T-helper 17 cell (primary cell): ENCODE measurements around the gene LCN15. TPM values are rescaled to one million over a fixed set of nuclear protein-coding genes. Genes with fewer than 3 reads are reported as not detected.
"Not testable (repeated sequence)": the region's sequence is repeated elsewhere in the genome, so short reads cannot be mapped to it uniquely, and the experiment has no call there.

ENCODE experiments used
- ATAC-seq: fragments of 150-1000 bp; cut with Tn5 transposase; 2 replicates; pipeline ENCODE4 v1.10.0; 2021; ENCODE audit warnings: mild to moderate bottlenecking, moderate library complexity
- DNase-seq, 3 donors: peaks; one replicate each; pipeline versions ENCODE4 v3.0.0 to v3.0.0-alpha.2; 2020 to 2021
- H3K9me3 ChIP-seq: one replicate; pipeline ENCODE4 v1.7.0; 2013; ENCODE audit warnings: low read length, mild to moderate bottlenecking; ENCODE audit not compliant: control insufficient read depth, poor library complexity, severe bottlenecking
- H3K27ac Mint-ChIP-seq: one replicate; pipeline ENCODE4 v1.8.0; 2022; ENCODE audit warnings: mild to moderate bottlenecking, moderate library complexity, mixed read lengths
- H3K27me3 Mint-ChIP-seq: one replicate; pipeline ENCODE4 v1.8.0; 2022; ENCODE audit warnings: mixed read lengths
- H3K36me3 Mint-ChIP-seq: one replicate; pipeline ENCODE4 v1.8.0; 2022; ENCODE audit warnings: low read depth, mixed read lengths
- H3K4me1 Mint-ChIP-seq: one replicate; pipeline ENCODE4 v1.8.0; 2022; ENCODE audit warnings: mild to moderate bottlenecking, mixed read lengths
- H3K4me3 Mint-ChIP-seq: one replicate; pipeline ENCODE4 v1.8.0; 2022; ENCODE audit warnings: mild to moderate bottlenecking, moderate library complexity, mixed read lengths
- total RNA-seq, 4 donors: library from RNA in 2 of 4; stranded (reverse) in 2 of 4; gene quantifications; one replicate each; pipeline ENCODE4 v1.2.3 and lab custom pipeline; 2022 to 2026

The LCN15 gene, protein sequence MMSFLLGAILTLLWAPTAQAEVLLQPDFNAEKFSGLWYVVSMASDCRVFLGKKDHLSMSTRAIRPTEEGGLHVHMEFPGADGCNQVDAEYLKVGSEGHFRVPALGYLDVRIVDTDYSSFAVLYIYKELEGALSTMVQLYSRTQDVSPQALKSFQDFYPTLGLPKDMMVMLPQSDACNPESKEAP
- total RNA-seq, result not detected
- total RNA-seq (lab: John Stamatoyannopoulos, UW), result 0 to 0.08 reads per million in 2 donors

DNA sequence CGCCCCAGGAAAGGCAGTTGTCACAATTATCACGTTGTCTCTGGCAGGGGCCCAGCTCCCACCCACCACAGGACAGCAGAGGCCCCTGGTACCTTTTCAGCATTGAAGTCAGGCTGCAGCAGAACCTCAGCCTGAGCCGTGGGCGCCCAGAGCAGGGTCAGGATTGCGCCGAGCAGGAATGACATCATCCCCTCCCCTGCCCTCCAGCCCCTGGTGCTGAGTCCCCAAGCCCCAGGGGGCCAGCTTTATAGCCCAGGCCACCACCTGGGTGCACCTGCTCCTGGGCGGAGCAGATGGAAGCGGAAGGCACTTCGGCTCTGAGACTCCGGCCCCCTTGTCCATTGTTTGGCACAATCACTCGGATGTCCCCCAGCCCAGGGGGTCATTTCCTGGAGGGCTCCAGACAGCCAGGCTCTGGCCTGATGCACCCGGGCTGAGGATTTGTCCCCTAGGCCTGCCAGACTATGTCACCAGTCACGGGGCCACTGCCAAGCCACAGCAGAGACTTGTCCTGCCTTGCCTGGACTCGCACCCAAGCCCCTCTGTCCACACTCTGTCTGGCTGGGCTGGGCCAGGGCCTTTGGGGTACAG is at the start of gene LCN15:
TSS of gene LCN15 (minus strand) at position 218 of the 591 bp plus-strand sequence. CDS start at position 188, 30 bp downstream.
- H3K27ac Mint-ChIP-seq, result no peak within 1 kb of the TSS
- ATAC-seq (no peak), DNase-seq (no peak)
- peaks cover 11% of the 10 kb centered on the region for H3K4me1 Mint-ChIP-seq
- H3K4me3 Mint-ChIP-seq, result no peak within 1 kb of the TSS
- H3K36me3 Mint-ChIP-seq, result no peaks in the 10 kb centered on the region
- H3K9me3 ChIP-seq, result no peaks in the 10 kb centered on the region
- peaks cover 20% of the 10 kb centered on the region for H3K27me3 Mint-ChIP-seq

DNA sequence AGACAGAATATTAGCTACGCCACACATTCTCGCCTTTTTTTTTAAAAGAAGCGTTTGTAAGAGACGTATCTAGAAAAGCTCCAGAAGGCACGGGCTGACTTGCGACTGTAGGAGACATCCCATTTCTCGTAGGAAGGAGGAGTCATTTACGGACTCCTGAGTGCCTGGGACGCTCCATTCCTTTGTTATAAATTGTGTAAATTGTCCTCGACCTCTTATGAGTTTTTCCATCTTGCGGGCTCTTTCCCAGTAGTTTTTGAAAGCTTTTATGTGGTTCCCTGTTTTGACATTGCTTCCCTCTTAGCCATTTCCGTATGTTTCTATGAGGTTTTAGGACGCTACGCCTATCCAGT is 44.5 kb upstream of the LCN15 start:
- Mint-ChIP-seq H3K36me3 (no peaks in the 10 kb centered on the region), H3K27ac (peak overlapping the region; percentile 83), H3K4me1 (peaks cover 16% of the 10 kb centered on the region), H3K4me3 (peak overlapping the region; percentile 87), H3K27me3 (no peaks in the 10 kb centered on the region)
- H3K9me3 ChIP-seq, result no peaks in the 10 kb centered on the region
- DNase-seq, result no peak
- no peak for ATAC-seq

DNA sequence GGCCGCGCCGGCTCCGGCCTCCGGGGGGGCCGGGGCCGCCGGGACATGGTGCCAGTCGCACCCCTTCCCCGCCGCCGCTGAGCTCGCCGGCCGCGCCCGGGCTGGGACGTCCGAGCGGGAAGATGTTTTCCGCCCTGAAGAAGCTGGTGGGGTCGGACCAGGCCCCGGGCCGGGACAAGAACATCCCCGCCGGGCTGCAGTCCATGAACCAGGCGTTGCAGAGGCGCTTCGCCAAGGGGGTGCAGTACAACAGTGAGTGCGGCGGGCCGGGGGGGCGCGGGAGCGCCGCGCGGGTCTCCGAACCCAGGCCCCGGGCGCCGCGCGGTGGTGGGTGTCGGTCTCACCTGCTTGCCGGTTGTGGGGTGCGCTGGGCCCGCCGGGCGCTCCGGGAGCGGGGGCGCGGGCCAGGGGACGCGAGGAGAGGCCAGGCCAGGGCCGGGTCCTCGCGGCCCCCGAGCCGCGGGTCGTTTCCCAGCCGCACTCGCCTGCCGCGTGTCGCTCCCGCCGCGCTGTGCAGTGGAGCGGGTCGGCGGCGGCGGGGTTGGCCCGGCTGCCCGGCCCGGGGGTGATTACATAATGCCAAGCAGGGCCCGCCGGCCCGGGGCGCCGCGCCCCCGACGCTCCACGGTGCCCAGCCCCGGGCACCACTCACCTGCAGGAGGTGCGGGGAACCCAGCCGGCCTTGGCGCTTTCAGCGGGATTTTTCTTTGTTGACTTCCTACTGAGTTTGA is 43.9 kb upstream of the LCN15 start:
- H3K4me1 Mint-ChIP-seq, result peaks cover 17% of the 10 kb centered on the region
- H3K27me3 Mint-ChIP-seq, result no peaks in the 10 kb centered on the region
- H3K36me3 Mint-ChIP-seq, result peaks cover 2% of the 10 kb centered on the region
- H3K9me3 ChIP-seq, result no peaks in the 10 kb centered on the region
- peak overlapping the region; percentile 83 for H3K27ac Mint-ChIP-seq
- peak; percentile 39 to 40 (median 39) for DNase-seq
- ATAC-seq, result peak; percentile 53
- peak overlapping the region; percentile 90 for H3K4me3 Mint-ChIP-seq

DNA sequence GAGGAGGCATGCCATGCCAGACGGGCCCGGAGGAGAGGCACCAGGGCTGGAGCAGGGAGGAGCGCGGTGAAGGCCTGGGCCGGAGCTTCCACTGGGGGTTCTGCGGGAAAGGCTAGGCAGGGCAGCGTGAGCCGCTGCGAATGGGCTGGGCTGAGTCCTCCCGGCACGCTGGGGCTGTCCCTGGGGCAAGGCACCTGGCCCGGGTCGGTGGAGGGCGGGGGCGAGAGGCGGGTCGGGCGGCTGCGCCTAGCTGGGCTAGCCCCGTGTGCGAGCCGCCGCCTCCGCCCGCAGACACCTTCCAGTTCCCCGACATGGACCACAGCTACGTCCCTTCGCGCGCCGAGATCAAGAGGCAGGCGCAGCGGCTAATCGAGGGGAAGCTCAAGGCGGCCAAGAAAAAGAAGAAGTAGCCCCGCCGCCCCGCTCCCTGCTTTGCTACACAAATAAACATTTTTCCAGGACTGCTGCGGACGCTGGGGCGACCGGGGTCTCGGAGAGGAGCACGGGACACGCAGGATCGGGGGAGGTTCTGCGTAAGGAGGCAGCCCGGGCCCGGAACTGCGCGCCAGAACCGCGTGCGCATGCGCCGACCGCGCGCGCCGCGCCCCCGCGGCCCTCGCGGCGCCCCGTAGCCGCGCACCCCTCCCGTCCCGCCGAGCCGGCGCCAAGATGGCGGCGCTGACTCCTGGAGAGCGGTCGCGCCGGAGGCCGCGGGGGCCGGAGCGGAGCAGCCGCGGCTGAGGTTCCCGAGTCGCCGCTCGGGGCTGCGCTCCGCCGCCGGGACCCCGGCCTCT is 43.2 kb upstream of the LCN15 start, which contains the start of gene RABL6:
TSS of gene RABL6 (plus strand) at position 668 of the 794 bp plus-strand sequence. CDS start 249 bp downstream, outside the sequence.
- peak within 1 kb of the TSS; percentile 83 for H3K27ac Mint-ChIP-seq
- no peaks in the 10 kb centered on the region for H3K9me3 ChIP-seq
- H3K4me3 Mint-ChIP-seq, result peak within 1 kb of the TSS; percentile 90
- H3K4me1 Mint-ChIP-seq, result peaks cover 10% of the 10 kb centered on the region
- peak; percentile 78 to 83 (median 82) for DNase-seq
- H3K27me3 Mint-ChIP-seq, result no peaks in the 10 kb centered on the region
- peaks cover 2% of the 10 kb centered on the region for H3K36me3 Mint-ChIP-seq
- ATAC-seq, result peak; percentile 91

DNA sequence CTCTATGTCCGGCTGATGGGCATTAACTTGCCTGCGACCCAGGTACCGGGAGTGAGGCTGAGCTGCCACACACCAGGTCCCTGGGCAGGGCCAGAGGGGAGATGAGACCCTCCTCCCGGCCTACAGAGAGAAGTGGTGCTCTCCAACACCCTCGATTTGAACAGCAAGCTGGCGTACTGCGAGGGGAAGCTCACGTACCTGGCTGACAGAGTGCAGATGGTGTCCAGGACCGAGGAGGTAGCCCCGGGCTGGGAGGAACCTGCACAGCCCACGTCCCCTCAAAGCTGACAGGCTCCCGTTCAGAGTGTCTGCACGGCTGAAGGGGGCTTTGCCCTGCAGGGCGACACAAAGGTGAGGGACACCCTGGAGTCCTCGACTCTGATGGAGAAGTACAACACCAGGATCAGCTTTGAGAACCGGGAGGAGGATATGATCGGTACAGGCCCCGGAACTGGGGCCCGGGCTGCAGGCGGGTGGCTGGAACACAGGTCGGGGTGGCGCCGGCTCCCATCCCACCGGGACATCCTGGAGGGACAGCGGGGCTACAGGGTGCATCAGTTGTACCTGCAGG is 42.4 kb upstream of the LCN15 start:
- DNase-seq, result no peak
- Mint-ChIP-seq H3K27ac (peak overlapping the region; percentile 78), H3K4me1 (peaks cover 10% of the 10 kb centered on the region)

DNA sequence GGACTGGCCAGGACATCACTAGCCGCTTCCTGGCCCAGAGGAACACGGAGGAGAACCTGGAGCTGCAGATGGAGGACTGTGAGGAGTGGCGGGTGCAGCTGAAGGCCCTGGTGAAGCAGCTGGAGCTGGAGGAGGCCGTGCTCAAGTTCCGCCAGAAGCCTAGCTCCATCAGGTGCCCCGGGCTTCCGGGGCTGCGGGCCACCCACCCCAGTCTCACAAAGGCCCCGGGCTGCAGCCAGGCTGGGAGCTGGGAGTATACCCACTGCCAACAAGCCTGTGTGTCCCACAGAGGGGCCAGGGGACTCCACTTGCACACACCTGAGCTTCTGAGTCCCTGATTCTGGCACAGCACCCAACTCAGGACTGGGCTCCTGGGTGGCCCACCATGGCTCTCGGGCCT is 41.7 kb upstream of the LCN15 start:
- Mint-ChIP-seq H3K27ac (no peak overlapping the region), H3K4me3 (peak overlapping the region; percentile 90), H3K4me1 (peaks cover 12% of the 10 kb centered on the region), H3K27me3 (no peaks in the 10 kb centered on the region), H3K36me3 (peaks cover 2% of the 10 kb centered on the region)
- DNase-seq, result no peak
- no peaks in the 10 kb centered on the region for H3K9me3 ChIP-seq
- no peak for ATAC-seq

More for the DNA sequence above, 42.4 kb upstream of the LCN15 start:
- no peaks in the 10 kb centered on the region for H3K9me3 ChIP-seq
- Mint-ChIP-seq H3K36me3 (peaks cover 2% of the 10 kb centered on the region), H3K4me3 (peak overlapping the region; percentile 90), H3K27me3 (no peaks in the 10 kb centered on the region)
- ATAC-seq, result no peak

DNA sequence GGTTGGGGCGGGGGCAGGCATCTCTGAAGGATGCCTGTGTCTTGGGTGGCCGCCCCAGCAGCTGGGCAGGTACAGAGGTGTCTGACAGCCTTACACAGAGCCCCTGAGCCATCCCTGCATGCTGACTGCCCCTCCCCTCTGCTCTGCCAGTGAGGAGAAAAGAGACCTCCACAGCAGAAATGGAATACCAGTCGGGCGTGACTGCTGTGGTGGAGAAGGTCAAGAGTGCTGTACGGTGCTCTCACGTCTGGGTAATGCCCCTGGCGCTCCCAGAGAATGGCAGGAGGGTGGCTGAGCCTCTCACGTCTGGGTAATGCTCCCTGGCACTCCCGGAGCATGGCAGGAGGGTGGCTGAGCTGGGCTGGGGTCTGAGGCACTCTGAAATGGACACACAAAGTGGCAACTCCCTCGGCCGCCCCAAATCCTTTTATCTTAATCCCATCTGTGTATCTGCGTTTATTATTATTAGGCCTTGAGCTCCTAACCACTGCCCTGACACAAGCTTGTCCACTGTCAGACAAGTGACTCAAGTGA is 41.0 kb upstream of the LCN15 start:
- no peak for DNase-seq
- peaks cover 12% of the 10 kb centered on the region for H3K4me1 Mint-ChIP-seq

DNA sequence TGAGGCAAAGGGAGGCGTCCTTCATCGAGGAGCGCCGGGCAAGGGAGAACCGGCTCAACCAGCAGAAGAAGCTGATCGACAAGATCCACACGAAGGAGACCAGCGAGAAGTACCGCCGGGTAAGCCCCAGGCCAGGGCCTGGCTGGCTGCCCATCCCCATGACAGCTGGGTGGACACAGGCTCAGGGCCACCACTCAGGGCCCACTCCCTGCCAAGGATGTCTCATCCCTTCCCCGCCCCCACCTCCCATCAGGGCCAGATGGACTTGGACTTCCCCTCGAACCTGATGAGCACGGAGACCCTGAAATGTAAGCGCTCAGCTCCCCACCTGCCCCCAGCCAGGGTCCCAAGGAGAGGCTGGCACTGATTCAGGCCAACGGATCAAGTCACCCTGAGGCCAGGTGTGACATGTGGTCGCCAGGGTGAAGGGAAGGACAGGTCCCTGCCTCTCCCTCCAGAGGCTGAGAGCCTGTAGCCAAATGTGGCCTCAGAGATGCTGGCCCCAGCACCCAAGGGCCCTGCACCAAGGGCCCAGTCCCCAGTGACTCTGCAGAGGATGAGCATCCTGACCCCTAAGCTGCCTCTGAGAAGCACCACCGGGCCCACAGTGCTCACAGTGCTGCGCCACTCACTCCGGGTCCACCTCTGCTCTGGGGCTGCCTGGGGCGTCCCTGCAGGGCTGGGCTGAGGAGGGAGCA is 40.3 kb upstream of the LCN15 start:
- H3K27ac Mint-ChIP-seq, result no peak overlapping the region
- H3K27me3 Mint-ChIP-seq, result no peaks in the 10 kb centered on the region
- no peak overlapping the region for H3K4me3 Mint-ChIP-seq
- H3K4me1 Mint-ChIP-seq, result peaks cover 14% of the 10 kb centered on the region
- DNase-seq, result no peak
- ATAC-seq, result no peak
- H3K36me3 Mint-ChIP-seq, result peaks cover 2% of the 10 kb centered on the region
- no peaks in the 10 kb centered on the region for H3K9me3 ChIP-seq

More for the DNA sequence above, 41.0 kb upstream of the LCN15 start:
- no peaks in the 10 kb centered on the region for H3K9me3 ChIP-seq
- Mint-ChIP-seq H3K27ac (no peak overlapping the region), H3K4me3 (peak overlapping the region; percentile 55), H3K36me3 (peaks cover 2% of the 10 kb centered on the region), H3K27me3 (no peaks in the 10 kb centered on the region)
- ATAC-seq, result no peak

DNA sequence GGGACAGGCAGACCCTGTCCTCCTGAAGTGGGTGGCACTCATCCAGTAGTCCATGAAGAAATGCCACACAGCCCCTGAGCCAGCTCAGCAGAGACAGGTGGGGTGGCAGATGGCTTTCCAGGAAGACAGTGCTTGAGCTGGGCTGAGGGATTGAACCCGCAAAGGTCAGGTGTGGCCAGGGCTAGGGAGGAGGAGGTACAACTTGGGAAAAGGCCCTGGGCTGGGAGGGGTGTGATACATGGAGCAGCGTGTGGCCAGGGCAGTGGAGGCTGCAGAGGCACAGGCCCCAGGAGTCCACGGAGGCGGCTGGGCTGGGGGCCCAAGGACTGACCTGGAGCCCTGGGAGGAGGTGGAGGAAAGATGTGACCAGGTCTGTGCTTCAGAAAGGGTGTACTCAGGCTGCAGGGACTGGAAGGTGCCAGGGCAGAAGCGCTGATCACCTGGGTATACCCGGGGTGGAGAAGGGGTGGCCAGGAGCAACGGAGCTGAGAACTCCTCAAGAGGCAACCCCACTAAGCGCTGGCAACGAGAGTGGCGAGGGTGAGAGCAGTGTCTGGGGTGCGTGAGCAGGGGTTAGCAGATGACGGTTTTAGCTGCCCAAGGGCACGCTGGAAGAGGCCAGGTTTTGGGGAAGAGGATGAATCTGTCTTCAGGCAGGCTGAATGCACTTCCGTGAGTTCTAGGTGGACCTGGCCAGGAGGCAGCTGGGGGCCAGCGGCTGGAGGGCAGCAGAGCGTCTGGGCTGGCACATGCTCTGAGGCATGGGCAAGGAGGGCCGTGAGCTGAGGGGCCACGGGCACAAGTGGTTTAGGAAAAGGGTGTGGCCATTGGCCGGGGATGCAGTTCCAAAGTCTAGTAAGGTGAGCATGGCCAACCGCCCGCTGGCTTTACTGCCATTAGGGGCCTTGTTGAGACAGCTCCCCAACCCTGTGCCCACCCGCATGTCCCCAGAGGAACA is 39.5 kb upstream of the LCN15 start:
- H3K27me3 Mint-ChIP-seq, result no peaks in the 10 kb centered on the region
- H3K4me1 Mint-ChIP-seq, result peaks cover 10% of the 10 kb centered on the region
- H3K27ac Mint-ChIP-seq, result no peak overlapping the region
- DNase-seq, result no peak
- ATAC-seq, result no peak
- peak overlapping the region; percentile 45 for H3K4me3 Mint-ChIP-seq
- no peaks in the 10 kb centered on the region for H3K9me3 ChIP-seq
- peaks cover 2% of the 10 kb centered on the region for H3K36me3 Mint-ChIP-seq

DNA sequence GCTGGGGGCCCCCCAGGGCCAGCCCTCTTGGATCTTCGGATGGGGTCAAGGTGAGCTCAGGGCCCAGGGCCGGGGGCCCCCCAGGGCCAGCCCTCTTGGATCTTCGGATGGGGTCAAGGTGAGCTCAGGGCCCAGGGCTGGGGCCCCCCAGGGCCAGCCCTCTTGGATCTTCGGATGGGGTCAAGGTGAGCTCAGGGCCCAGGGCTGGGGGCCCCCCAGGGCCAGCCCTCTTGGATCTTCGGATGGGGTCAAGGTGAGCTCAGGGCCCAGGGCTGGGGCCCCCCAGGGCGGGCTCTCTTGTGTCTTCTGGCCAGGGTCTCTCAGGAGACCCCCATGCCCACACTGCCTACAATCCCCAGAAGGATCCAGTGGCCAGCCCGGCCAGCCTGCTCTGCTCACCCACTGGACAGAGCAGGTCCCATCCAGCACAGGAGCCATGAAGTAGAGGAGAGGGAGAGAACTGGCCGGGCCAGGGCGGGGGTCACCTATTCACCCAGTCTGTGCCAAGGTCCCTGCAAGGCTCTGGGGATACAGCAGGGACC is 38.8 kb upstream of the LCN15 start:
- DNase-seq, ATAC-seq, H3K9me3 ChIP-seq, H3K36me3 Mint-ChIP-seq, H3K4me3 Mint-ChIP-seq, H3K27ac Mint-ChIP-seq, H3K27me3 Mint-ChIP-seq: not testable (repeated sequence)
- peaks cover 10% of the 10 kb centered on the region for H3K4me1 Mint-ChIP-seq

DNA sequence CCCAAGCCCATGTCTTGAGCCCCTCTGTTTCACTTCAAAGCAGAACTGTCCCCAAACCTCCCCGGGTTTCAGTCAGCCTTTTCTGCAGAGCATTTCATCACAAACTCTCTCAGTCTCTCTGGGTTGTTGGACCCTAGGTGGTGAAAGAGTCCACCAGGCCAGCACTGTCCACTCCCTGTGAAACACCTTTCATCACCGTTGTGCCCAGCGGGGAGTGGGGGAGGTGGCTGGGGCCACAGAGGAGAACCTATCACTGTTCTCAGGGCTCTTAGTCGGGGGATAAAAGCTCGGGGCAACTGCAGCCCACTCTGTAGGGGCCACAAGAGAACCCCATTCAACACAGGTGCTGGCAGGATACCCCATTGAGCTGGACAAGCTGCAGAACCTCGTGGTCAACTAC is 38.0 kb upstream of the LCN15 start:
- Mint-ChIP-seq H3K27me3 (no peaks in the 10 kb centered on the region), H3K4me3 (no peak overlapping the region), H3K4me1 (peaks cover 10% of the 10 kb centered on the region), H3K36me3 (peaks cover 2% of the 10 kb centered on the region), H3K27ac (peak overlapping the region; percentile 8)
- no peak for ATAC-seq
- H3K9me3 ChIP-seq, result no peaks in the 10 kb centered on the region
- no peak for DNase-seq
